DND-41 (cell line): Measurements from ENCODE around the gene PCLAF.

Experiments used
- ATAC-seq: fragments of 200-7000 bp; cut with Tn5 transposase; 3 replicates; pipeline ENCODE4 v1.9.1; 2021; ENCODE audit warnings: low read depth; ENCODE audit not compliant: insufficient read depth
- DNase-seq: peaks from one replicate; pipeline ENCODE4 v3.0.0-alpha.2; 2020
- H2AFZ ChIP-seq: 2 replicates; pipeline ENCODE4 v1.6.0; 2012; ENCODE audit warnings: low read depth, low read length
- H3K27ac ChIP-seq: 2 replicates; pipeline ENCODE4 v1.5.1; 2012; ENCODE audit warnings: low read length, inconsistent platforms
- H3K27me3 ChIP-seq: fragments of 200-600 bp; sonication (generic); 2 replicates; pipeline ENCODE4 v1.6.0; 2012; ENCODE audit warnings: low read length, mild to moderate bottlenecking, inconsistent platforms; ENCODE audit not compliant: insufficient read depth, poor library complexity
- H3K36me3 ChIP-seq: 2 replicates; pipeline ENCODE4 v1.5.1; 2012; ENCODE audit warnings: low read length, inconsistent platforms; ENCODE audit not compliant: insufficient read depth
- H3K4me1 ChIP-seq: 2 replicates; pipeline ENCODE4 v1.5.1; 2012; ENCODE audit warnings: mild to moderate bottlenecking, low read length; ENCODE audit not compliant: insufficient read depth
- H3K4me2 ChIP-seq: 2 replicates; pipeline ENCODE4 v1.6.0; 2012; ENCODE audit warnings: mild to moderate bottlenecking, moderate library complexity, low read length, inconsistent platforms; ENCODE audit not compliant: insufficient read depth
- H3K4me3 ChIP-seq, 2 experiments: fragments of 200-600 bp in 1 of 2; shearing (Covaris generic) in 1 of 2; 2 replicates each; pipeline ENCODE4 v1.5.1; 2012 to 2016; ENCODE audit warnings: inconsistent platforms in 2 of 2, low read length in 2 of 2, mild to moderate bottlenecking in 2 of 2, low read depth in 1 of 2, moderate library complexity in 1 of 2
- H3K79me2 ChIP-seq: 2 replicates; pipeline ENCODE4 v1.6.0; 2012; ENCODE audit warnings: low read length, inconsistent platforms; ENCODE audit not compliant: insufficient read depth
- H3K9ac ChIP-seq: 2 replicates; pipeline ENCODE4 v1.6.0; 2012; ENCODE audit warnings: low read depth, mild to moderate bottlenecking, inconsistent platforms, low read length, moderate library complexity
- H3K9me3 ChIP-seq: 2 replicates; pipeline ENCODE4 v1.5.1; 2012; ENCODE audit warnings: low read length, moderate library complexity, mild to moderate bottlenecking, inconsistent platforms; ENCODE audit not compliant: insufficient read depth, severe bottlenecking
- H4K20me1 ChIP-seq: 2 replicates; pipeline ENCODE4 v1.6.0; 2012; ENCODE audit warnings: low read length; ENCODE audit not compliant: insufficient read depth
- CTCF ChIP-seq: IDR thresholded peaks from 2 replicates; pipeline ENCODE4 v1.5.1; 2012; ENCODE audit warnings: borderline replicate concordance, low read length, moderate library complexity, mild to moderate bottlenecking; ENCODE audit not compliant: poor library complexity, severe bottlenecking; ENCODE audit errors: extremely low read depth
- EZH2 ChIP-seq: IDR thresholded peaks from 3 replicates; pipeline ENCODE4 v1.6.1; 2012; ENCODE audit warnings: borderline replicate concordance, low read depth, mild to moderate bottlenecking, moderate library complexity, low read length, inconsistent platforms; ENCODE audit not compliant: severe bottlenecking

PCLAF gene

GRCh38 chr15:64426845-64427465, 45.7 kb upstream of the PCLAF start:
- Histone ChIP-seq H3K4me2 (no peak overlapping the region), H4K20me1 (no peaks in the 10 kb centered on the region), H3K4me1 (peaks cover 48% of the 10 kb centered on the region), H3K9me3 (no peaks in the 10 kb centered on the region), H3K36me3 (peaks cover 16% of the 10 kb centered on the region), H2AFZ (no peak overlapping the region), H3K27ac (peak overlapping the region; percentile 68; the same call in 1 of the 2 replicates), H3K4me3 (no peak overlapping the region), H3K9ac (no peak overlapping the region), H3K79me2 (no peaks in the 10 kb centered on the region), H3K27me3 (no peaks in the 10 kb centered on the region)
- ATAC-seq (no peak), DNase-seq (no peak)
- TF ChIP-seq EZH2 (no peak), CTCF (peak; percentile 48)

- peaks cover 22% of the 10 kb centered on the region for H3K36me3 ChIP-seq
- H3K27ac ChIP-seq, result no peak overlapping the region
- H2AFZ ChIP-seq, result no peak overlapping the region
- ATAC-seq (no peak), DNase-seq (no peak)
- no peaks in the 10 kb centered on the region for H3K9me3 ChIP-seq
- no peaks in the 10 kb centered on the region for H4K20me1 ChIP-seq
- no peaks in the 10 kb centered on the region for H3K79me2 ChIP-seq
- H3K4me3 ChIP-seq, result no peak overlapping the region
- H3K4me1 ChIP-seq, result peaks cover 34% of the 10 kb centered on the region
- no peaks in the 10 kb centered on the region for H3K27me3 ChIP-seq
- TF ChIP-seq EZH2 (no peak), CTCF (no peak)
- no peak overlapping the region for H3K4me2 ChIP-seq
- no peak overlapping the region for H3K9ac ChIP-seq
These were observed 44.0 kb upstream of the PCLAF start for GRCh38 chr15:64425221-64425620.

GRCh38 chr15:64423970-64424369, 42.7 kb upstream of the PCLAF start:
- H3K36me3 ChIP-seq, result peaks cover 22% of the 10 kb centered on the region
- no peak for DNase-seq
- ATAC-seq, result no peak
- no peaks in the 10 kb centered on the region for H4K20me1 ChIP-seq
- H2AFZ ChIP-seq, result no peak overlapping the region
- H3K79me2 ChIP-seq, result no peaks in the 10 kb centered on the region
- no peak overlapping the region for H3K4me3 ChIP-seq
- no peaks in the 10 kb centered on the region for H3K27me3 ChIP-seq
- peaks cover 22% of the 10 kb centered on the region for H3K4me1 ChIP-seq
- TF ChIP-seq EZH2 (no peak), CTCF (no peak)
- no peak overlapping the region for H3K9ac ChIP-seq
- no peak overlapping the region for H3K4me2 ChIP-seq
- H3K9me3 ChIP-seq, result no peaks in the 10 kb centered on the region
- no peak overlapping the region for H3K27ac ChIP-seq

GRCh38 chr15:64422697-64423096, 41.5 kb upstream of the PCLAF start:
- no peak for ATAC-seq
- no peak overlapping the region for H3K4me3 ChIP-seq
- peaks cover 28% of the 10 kb centered on the region for H3K36me3 ChIP-seq
- no peak overlapping the region for H2AFZ ChIP-seq
- H3K4me1 ChIP-seq, result peaks cover 9% of the 10 kb centered on the region
- TF ChIP-seq EZH2 (no peak), CTCF (no peak)
- no peak overlapping the region for H3K4me2 ChIP-seq
- H3K79me2 ChIP-seq, result no peaks in the 10 kb centered on the region
- no peaks in the 10 kb centered on the region for H4K20me1 ChIP-seq
- no peaks in the 10 kb centered on the region for H3K27me3 ChIP-seq
- no peaks in the 10 kb centered on the region for H3K9me3 ChIP-seq
- no peak overlapping the region for H3K27ac ChIP-seq
- no peak for DNase-seq
- H3K9ac ChIP-seq, result no peak overlapping the region
